Renal cortex interstitium (tissue), 15 donors: ENCODE results near the gene HSD3B1. TPM values are rescaled to one million over a fixed set of nuclear protein-coding genes. Genes with fewer than 3 reads are reported as not detected.
A peak's percentile ranks its signal among the peaks of the same experiment; 100 is the strongest.

Experiments
- DNase-seq, 11 donors: peaks; one replicate each; pipeline ENCODE4 v3.0.0-alpha.2; 2013; ENCODE audit warnings: low read depth in 9 of 11, low spot score in 4 of 11; ENCODE audit errors: extremely low read depth in 1 of 11
- long read RNA-seq, 16 experiments: transcript quantifications; one replicate each; lab custom pipeline, GENCODE V29; 2026
- polyA plus RNA-seq, 3 donors: library from polyadenylated mRNA; unstranded; fragments of 120-200 nt; gene quantifications; one replicate each; pipeline ENCODE4 v1.2.1, GENCODE V29; 2013; ENCODE audit not compliant: insufficient read length in 3 of 3

Gene HSD3B1
- polyA plus RNA-seq, result under 1 TPM; 0.40 to 0.82 (median 0.50) TPM
- long read RNA-seq, donor 1, result 0 reads
- long read RNA-seq, donor 2, result 0 reads
- long read RNA-seq, donor 3, result 0 reads
- long read RNA-seq, donor 4, result 0 reads
- long read RNA-seq, donor 5, result 0 reads
- long read RNA-seq, donor 6, result 0 reads
- long read RNA-seq, donor 7, result 0 reads
- long read RNA-seq, donor 8, result 0 reads
- long read RNA-seq, donor 9, result 0 reads
- long read RNA-seq, donor 10, result 0 reads
- long read RNA-seq, donor 11, result 0 reads
- long read RNA-seq, donor 12, result 0 reads
- long read RNA-seq, donor 13, result 0 reads
- long read RNA-seq, donor 14, result 0 reads
- long read RNA-seq, donor 15, result 0 reads
- long read RNA-seq, donor 16, result 0 reads

DNA sequence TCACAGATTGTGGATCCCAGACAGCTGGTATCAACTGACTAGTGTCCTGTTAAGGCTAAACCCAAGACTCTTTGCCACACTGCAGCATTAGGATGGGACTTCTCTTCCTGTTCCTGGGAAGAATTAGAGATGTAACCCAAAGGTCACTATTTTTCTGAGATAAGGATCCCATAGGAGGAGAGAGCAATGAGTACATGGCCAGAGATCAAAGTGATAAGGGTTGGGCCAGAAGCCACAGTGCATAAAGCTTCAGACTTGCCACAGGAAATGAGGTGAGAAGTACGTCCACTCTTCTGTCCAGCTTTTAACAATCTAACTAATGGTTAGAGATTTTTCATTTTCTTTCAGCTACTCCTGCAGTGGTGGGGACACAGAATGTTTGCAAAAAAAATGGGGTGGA lies at the start of gene HSD3B1:
Gene HSD3B1, plus strand, starts transcription at position 270 of the 400 bp plus-strand sequence. CDS start 267 bp downstream, outside the sequence.
- DNase-seq, result no peak

DNA sequence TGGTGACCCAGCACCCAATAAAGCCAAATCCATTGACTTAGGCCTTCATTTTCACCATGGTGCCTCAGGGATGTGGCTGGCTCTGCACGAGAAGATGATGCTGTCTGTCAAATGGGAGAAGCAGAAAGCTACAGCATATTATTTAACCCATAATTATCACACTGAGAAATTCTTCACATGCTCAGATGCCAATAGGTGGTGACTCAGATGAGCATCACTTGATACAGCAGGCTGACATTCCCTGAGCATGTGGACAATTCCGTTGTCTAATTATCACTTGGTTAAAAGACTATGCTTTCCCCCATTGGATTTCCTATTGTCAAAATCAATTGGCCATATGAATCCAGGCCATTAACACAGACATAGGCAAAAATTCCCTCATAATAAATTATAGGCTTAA lies 44.0 kb upstream of the HSD3B1 start:
- no peak for DNase-seq

DNA sequence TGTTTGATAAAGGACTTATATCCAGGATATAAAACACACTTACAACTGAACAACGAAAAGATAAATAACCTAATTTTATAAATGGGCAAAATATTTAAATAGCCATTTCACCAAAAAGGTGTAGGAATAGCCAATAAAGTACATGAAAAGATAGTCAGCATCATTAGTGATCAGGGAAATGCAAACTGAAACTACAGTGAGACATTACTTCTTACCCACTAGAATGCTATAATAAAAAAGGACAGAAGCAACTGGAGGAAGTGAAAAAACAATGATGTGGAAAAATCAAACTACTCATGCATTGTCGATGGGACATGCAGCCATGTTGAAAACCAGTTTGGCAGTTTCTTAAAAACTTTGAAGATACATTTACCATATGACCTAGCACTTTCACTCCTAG lies 43.4 kb upstream of the HSD3B1 start:
- DNase-seq, result no peak

- peak in 2 of 11 donors; percentile 12 to 18 for DNase-seq
Observed at GRCh38 chr1:119466445-119466844, 40.6 kb upstream of the HSD3B1 start.

DNA sequence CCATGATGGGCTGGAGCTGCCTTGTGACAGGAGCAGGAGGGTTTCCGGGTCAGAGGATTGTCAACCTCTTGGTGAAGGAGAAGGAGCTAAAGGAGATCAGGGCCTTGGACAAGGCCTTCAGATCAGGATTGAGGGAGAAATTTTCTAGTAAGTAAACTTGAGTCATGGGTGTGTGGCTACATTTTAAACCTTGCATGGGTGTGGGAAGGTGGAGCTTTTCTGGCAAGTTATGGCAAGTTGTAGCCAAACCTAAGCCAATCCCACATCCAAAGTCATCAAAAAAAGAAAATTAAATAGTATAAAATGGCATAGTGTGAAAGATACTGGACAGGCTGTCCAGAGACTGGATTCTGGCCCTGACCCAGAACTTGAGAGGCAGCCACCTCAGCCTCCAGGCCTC lies 39.8 kb upstream of the HSD3B1 start:
- no peak for DNase-seq

DNA sequence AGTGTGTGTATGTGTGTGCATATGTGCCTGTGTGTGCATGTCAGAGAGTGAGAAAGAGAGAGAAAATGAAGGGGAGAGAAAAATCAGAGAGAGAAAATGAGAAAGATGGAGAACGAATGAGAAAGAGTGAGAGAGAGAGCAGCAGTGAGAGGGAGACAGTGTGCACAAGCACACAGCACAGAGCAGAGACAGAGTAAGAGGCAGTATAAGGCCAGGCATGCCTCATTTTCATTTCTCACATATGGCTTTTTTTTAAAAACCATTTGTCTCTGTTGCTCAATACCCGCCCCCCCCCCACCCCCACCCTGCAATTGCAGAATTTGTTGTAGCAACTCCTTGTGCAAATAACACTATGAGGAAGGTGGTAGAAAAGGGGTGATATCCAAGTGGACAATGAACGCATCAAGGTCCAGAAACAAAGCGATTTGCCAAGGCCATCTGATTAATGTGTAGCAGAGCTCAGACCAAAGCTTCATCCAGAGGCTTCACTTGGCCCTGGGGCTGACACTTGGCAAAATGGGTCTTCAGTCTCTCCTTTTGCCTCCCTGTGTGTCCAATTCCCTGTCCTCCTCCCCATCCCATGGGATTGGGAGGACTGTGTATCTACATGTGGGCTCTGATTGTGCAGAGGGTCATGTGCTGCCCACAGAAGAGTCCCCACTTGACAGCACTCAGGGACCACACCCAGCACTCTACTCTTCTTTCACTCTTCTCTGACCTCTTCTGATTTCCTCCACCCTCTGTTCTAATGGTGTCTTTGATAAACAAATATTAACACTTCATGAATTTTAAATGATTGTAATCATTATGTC lies 38.9 kb upstream of the HSD3B1 start:
- no peak for DNase-seq

GRCh38 chr1:119469741-119470140 lies 37.3 kb upstream of the HSD3B1 start:
- DNase-seq, result no peak

GRCh38 chr1:119470377-119470776 lies 36.6 kb upstream of the HSD3B1 start:
- no peak for DNase-seq

- no peak for DNase-seq
Observed at GRCh38 chr1:119470958-119471357, 36.1 kb upstream of the HSD3B1 start.

DNA sequence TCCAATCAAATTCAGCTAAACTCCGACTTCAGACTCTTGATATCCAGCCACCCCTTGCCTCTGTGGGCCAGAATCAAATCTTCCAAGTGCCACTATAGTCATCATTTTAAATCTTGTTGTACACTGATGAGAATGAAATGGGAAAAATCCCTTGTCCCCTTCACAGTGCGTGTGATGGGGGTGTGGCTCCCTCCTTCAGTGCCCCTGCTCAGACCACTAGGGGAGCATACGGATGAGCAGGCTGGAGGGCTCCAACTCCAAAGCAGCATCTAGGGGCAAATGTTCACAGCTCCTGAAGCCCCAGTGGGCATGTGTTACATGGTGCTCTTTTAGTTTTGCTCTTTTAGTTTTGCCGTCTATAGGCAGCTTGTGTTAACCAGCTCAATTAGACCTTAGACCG lies 35.4 kb upstream of the HSD3B1 start:
- DNase-seq, result no peak

DNA sequence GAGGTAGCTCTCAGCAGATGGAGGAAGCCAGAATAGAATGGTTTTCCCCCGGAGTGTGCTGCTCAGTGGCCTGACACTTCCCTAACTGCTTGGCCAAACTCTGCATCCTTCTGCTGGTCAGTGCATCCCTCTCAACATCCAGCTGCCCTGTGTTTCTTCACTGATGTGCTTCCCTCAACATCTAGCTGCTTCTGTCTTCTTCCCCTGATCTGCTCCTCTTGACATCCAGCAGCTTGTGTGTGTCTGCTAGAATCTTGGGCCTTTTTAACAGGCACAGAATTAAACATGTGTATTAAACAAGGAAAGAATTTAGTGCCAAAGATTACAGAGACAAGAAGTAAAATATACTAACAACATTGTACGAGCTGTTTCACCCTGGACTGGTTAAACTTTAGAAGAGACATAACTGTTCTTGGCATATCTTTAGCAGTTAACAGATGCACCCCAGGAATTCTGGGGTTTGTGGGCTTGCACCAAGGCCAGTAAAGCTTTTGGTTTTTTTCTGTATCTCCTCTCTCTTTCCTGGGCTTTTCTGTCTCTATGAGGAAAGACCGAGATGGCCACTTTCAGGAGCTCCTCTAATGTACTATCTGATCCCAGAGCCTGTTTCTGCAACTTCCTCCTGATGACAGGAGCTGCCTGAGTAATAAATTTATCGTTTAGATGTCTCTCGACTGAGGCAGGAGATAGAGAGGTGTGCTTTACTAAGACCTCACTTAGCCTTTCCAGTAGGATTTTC lies 34.8 kb upstream of the HSD3B1 start:
- peak in 4 of 11 donors; percentile 13 to 41 (median 36) for DNase-seq

DNA sequence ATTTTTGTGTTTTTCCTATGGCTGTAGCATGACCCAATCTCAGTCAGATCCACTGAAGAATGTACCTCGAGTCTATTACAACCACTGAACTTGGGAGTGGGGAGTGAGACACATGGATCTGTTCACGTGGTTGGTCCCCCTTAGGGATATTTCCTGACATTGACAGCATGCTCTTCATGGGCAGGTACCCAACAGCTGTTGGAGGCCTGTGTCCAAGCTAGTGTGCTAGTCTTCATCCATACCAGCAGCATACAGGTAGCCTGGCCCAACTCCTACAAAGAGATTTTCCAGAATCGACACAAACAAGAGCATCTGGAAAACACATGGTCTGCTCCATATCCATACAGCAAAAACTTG lies 34.2 kb upstream of the HSD3B1 start:
- no peak for DNase-seq

GRCh38 chr1:119475866-119476439 lies 31.1 kb upstream of the HSD3B1 start:
- DNase-seq, result peak in 6 of 11 donors; percentile 31 to 46 (median 38)

DNA sequence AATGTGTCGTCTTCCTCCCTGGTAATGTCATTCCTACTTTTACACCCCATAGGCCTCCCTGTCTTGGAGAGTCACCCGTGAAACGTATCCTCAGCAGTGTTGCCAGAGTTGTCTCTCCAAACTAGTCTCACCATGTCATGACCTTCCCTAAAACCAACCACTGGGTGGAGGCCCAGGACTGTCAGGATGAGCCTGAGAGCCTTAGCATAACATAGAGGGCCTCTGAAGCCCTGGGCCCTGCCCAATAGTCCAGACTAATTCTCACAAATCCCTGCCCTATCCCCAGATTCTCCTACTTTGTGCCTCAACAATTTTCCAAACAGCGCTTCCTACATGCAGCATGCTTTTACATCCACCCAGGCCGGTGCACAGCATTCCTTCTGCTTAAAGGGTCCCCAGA lies 29.3 kb upstream of the HSD3B1 start:
- no peak for DNase-seq

DNA sequence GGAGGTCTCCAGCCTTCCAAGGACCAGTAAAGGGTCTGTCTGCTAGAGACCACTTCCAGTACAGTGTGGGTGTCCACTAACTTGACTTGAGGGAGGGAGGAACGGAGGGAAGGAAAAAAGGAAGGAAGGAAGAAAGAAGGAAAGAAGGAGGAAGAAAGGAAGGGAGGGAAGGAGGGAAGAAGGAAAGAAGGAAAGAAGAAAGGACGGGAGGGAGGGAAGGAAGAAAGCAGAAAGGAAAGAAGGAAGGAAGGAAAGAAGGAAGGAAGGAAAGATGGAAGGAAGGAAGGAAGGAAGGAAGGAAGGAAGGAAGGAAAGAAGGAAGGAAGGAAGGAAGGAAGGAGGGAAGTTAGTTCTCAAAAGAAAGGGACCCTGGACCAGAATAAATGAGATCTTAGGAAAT lies 26.8 kb upstream of the HSD3B1 start:
- DNase-seq, result no peak

DNA sequence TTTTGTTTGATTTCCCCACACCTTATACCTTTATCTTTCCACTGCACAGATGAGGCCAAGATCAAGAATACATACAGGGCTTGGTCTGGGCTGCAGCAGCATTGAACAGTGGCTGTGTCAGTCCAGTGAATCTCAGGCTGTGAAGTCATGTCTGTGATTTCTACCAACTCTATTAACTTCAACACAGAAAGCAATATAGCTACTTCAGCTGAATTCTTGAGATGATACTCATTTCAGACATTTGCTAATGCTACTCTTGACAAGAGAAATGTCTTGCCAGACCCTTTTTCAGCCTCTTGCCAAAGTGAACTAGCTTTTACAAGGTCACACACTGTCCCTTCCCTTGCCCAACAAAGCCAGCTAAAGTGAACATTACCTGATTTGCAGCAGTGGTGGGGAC lies 25.1 kb upstream of the HSD3B1 start:
- no peak for DNase-seq

DNA sequence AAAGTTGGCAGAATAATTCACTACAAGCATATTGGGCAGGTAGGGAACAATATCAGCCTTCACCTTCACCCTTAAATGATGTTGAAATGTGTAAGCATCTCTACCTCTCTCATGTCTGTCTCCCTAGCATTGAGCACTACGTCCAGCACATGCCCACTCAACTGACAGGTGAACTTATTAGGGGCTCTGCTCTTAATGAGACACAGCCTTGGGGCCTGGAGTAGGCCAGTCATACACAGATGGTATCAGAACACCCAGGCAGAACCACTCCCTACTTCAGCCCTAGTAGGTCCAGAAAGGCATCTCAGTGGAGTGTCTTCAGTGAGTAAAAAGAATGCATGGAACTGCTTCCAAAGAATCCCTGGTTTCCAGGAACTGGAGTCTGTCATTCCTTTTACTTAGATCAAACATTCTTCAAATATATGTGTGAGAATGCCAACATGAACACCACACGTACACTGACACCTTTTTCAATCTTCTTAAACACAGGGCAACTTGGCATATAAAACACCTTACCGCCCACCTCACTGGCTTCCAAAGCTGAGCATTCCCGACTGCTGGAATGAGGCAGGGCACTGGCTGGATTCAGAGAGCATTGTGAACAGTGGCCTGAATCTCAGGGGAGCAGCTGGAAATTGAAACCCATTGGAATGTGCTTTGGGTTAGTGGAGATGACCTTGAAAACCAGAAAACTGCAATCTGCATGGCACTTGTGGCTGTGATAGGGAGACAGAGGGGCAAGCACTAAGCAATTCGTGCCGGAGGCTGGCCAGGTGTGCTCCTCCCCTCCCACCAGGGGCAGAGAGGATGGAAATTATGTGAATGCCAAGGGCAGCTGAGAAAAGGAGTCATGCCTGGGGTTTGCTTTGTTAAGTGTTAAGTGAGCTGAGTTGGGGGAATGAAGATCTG lies 24.2 kb upstream of the HSD3B1 start:
- no peak for DNase-seq

GRCh38 chr1:119483441-119484200 lies 23.4 kb upstream of the HSD3B1 start:
- DNase-seq, result no peak
